T-cell (primary cell): ENCODE results near the gene RAX2. TPM values are rescaled to one million over a fixed set of nuclear protein-coding genes. Genes with fewer than 3 reads are reported as not detected.
A peak's percentile ranks its signal among the peaks of the same experiment; 100 is the strongest.

ENCODE experiments used
- ATAC-seq, 4 experiments: fragments of 200-7000 bp in 3 of 4; fragments of 150-1000 bp in 1 of 4; cut with Tn5 transposase; replicated peaks in 1 of 4; 1 replicate in 3 of 4; 2 replicates in 1 of 4; pipeline ENCODE4 v1.10.0; 2021; ENCODE audit warnings: moderate library complexity in 3 of 4, mild to moderate bottlenecking in 2 of 4, moderate number of reproducible peaks in 1 of 4
- CTCF ChIA-PET, 2 donors: fragments of 300-600 bp; sonication (Branson Sonifier 250); formaldehyde crosslinking; loops; one replicate each; lab custom pipeline; 2022; ENCODE audit warnings: antibody characterized with exemption in 2 of 2; lab: Charles Lee
- POLR2A ChIA-PET, 2 donors: fragments of 300-600 bp; sonication (Branson Sonifier 250); formaldehyde crosslinking; loops; one replicate each; lab custom pipeline; 2022; ENCODE audit warnings: antibody characterized with exemption in 2 of 2; lab: Charles Lee
- DNase-seq, 35 experiments: peaks; one replicate each; pipeline versions ENCODE4 v3.0.0 to v3.0.0-alpha.2; 2013 to 2023
- H3K27ac ChIP-seq: one replicate; pipeline ENCODE4 v1.5.1; 2013; ENCODE audit warnings: low read length
- H3K27me3 ChIP-seq, 2 experiments: replicated peaks in 1 of 2; 1 replicate in 1 of 2; 2 replicates in 1 of 2; pipeline versions ENCODE4 v1.6.1 to v1.7.0; 2013; ENCODE audit warnings: low read length in 1 of 2, mixed read lengths in 1 of 2; ENCODE audit not compliant: control insufficient read depth in 2 of 2, insufficient read depth in 2 of 2; ENCODE audit errors: extremely low read depth in 1 of 2
- H3K36me3 ChIP-seq, 2 donors: 1 replicate in 1 of 2; 2 replicates in 1 of 2; pipeline versions ENCODE4 v1.6.1 to v1.7.0; 2013; ENCODE audit warnings: low read length in 1 of 2; ENCODE audit not compliant: control insufficient read depth in 2 of 2, insufficient read depth in 1 of 2; ENCODE audit errors: extremely low read depth in 1 of 2
- H3K4me1 ChIP-seq, 2 experiments: 1 replicate in 1 of 2; 2 replicates in 1 of 2; pipeline versions ENCODE4 v1.6.1 to v1.7.0; 2013; ENCODE audit warnings: low read length in 2 of 2, mixed read lengths in 1 of 2; ENCODE audit not compliant: insufficient read depth in 2 of 2, control insufficient read depth in 1 of 2; ENCODE audit errors: extremely low read depth in 1 of 2
- H3K4me3 ChIP-seq, 2 donors: 1 replicate in 1 of 2; 2 replicates in 1 of 2; pipeline versions ENCODE4 v1.5.1 to v1.7.0; 2013; ENCODE audit warnings: mild to moderate bottlenecking in 2 of 2, low read length in 1 of 2, moderate library complexity in 1 of 2; ENCODE audit not compliant: control insufficient read depth in 1 of 2; ENCODE audit errors: extremely low read depth in 1 of 2
- H3K9me3 ChIP-seq: 2 replicates; pipeline ENCODE4 v1.7.0; 2013
- H3K27ac Mint-ChIP-seq, 2 donors: one replicate each; pipeline ENCODE4 v1.8.0; 2020 to 2021; ENCODE audit warnings: mild to moderate bottlenecking in 2 of 2, mixed read lengths in 2 of 2
- H3K27me3 Mint-ChIP-seq, 2 donors: one replicate each; pipeline ENCODE4 v1.8.0; 2021 to 2022; ENCODE audit warnings: mixed read lengths in 2 of 2
- H3K36me3 Mint-ChIP-seq: one replicate; pipeline ENCODE4 v1.8.0; 2021; ENCODE audit warnings: mixed read lengths
- H3K4me1 Mint-ChIP-seq, 3 donors: one replicate each; pipeline ENCODE4 v1.8.0; 2020 to 2022; ENCODE audit warnings: mixed read lengths in 3 of 3, mild to moderate bottlenecking in 1 of 3
- H3K4me3 Mint-ChIP-seq, 3 donors: one replicate each; pipeline ENCODE4 v1.8.0; 2020 to 2022; ENCODE audit warnings: mild to moderate bottlenecking in 3 of 3, mixed read lengths in 3 of 3, moderate library complexity in 3 of 3
- H3K9me3 Mint-ChIP-seq, 3 donors: one replicate each; pipeline ENCODE4 v1.8.0; 2020 to 2022; ENCODE audit warnings: mixed read lengths in 3 of 3
- WGBS: methylation state at CpG from one replicate; pipeline ENCODE4 v1.1.5; 2013; ENCODE audit warnings: missing lambda C conversion rate; ENCODE audit not compliant: insufficient coverage; 5-methylcytosine and 5-hydroxymethylcytosine counted together
- total RNA-seq, 35 experiments: library from RNA in 6 of 35; stranded (reverse) in 6 of 35; fragments of 120-200 nt in 1 of 35; gene quantifications; one replicate each; pipeline versions ENCODE4 v1.2.1 to v1.2.4 and lab custom pipeline; 2013 to 2026

RAX2 gene
- total RNA-seq, 5 donors from 2014 or later (not counting 1 experiment from before 2014, with no cell fraction given): not detected

DNA sequence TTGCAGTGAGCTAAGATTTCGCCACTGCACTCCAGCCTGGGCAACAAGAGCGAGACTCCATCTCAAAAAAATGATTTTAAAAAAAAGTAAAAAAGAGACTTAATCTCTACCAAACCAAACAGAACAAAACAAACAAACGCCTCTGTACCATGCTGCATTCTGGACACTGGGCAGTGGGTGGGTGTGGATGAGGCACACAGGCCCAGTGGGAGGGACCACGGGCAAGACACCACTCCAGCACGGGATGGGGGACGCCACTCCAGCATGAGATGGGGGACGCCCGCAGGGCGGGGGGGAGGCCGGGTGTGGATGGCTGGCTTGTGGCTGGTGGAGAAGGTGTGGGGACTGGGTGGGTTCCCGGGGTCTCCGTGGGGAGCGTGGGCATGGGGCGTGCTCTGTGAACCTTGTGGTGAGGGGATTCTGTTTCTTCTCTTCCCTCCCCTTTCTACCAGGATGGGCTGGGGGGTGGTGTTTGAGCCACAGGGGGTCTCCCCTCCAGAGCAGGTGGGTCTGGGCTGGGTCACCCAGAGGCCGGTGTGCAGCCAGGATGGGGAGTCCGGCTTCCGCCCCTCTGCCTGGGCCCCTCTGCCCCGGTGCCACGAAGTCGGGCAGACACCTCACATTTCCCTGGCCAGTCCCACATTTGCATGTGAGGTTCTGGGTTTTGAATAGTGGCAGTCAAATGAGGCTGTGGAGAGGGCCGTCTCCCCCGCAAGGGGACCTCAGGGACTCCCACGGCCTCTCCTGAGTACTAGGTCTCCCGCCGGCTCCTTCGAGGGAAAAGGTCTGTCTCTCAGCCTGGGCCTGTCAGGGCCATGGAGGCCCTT is 38.1 kb upstream of the RAX2 start:
- ATAC-seq: no peak
- Histone ChIP-seq H3K4me1 (peaks cover 27 to 64% of the 10 kb centered on the region in 2 experiments), H3K36me3 (no peaks in the 10 kb centered on the region), H3K27ac (no peak overlapping the region), H3K4me3 (no peak overlapping the region), H3K9me3 (no peaks in the 10 kb centered on the region), H3K27me3 (no peaks in the 10 kb centered on the region)
- ChIA-PET POLR2A (no interaction called here), CTCF (no interaction called here)
- peak overlapping the region in 1 of 2 donors; percentile 39 for H3K27ac Mint-ChIP-seq
- peaks cover 32 to 59% (median 35%) of the 10 kb centered on the region in 3 donors for H3K4me1 Mint-ChIP-seq
- 83% methylated on average over 7 of the region's 26 CpGs for WGBS
- DNase-seq: no peak
- H3K9me3 Mint-ChIP-seq: no peaks in the 10 kb centered on the region
- H3K4me3 Mint-ChIP-seq: no peak overlapping the region
- H3K36me3 Mint-ChIP-seq: no peaks in the 10 kb centered on the region
- no peaks in the 10 kb centered on the region for H3K27me3 Mint-ChIP-seq

DNA sequence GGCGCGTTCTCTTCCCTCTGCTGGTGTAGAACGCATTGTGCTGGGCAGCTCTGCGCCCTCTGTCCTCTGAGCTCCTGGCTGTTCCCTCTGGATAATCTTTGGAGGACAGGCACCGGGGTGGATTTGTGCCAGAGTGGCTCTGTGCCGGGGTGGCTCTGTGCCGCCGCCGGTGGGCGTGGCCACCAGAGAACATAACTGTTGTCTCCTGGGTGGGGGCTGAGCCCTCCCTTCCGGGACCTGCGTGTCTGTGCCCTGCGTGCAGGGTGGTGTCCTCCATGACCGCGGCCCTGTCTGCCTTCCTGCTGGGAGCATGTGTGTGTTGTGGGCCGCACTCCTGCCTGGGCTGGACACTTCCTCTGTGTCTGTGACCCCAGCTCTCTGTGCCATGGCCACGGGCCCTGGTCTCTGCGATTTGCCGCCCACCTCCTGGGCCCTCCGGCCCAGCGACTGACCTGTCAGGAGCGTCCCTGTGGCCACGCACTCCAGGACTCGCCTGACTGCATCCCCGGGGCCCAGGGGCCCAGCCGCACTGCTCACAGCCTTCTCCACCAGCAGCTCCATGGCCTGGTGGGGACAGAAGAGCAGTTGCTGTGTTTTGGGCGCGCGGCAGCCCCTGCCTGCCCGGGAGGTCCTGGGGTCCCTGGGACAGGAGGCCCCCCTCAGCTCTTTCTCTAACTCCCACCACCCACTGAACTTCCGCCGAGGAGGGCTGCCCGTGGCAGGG is 36.6 kb upstream of the RAX2 start:
- Mint-ChIP-seq H3K4me3 (no peak overlapping the region), H3K36me3 (no peaks in the 10 kb centered on the region)

DNA sequence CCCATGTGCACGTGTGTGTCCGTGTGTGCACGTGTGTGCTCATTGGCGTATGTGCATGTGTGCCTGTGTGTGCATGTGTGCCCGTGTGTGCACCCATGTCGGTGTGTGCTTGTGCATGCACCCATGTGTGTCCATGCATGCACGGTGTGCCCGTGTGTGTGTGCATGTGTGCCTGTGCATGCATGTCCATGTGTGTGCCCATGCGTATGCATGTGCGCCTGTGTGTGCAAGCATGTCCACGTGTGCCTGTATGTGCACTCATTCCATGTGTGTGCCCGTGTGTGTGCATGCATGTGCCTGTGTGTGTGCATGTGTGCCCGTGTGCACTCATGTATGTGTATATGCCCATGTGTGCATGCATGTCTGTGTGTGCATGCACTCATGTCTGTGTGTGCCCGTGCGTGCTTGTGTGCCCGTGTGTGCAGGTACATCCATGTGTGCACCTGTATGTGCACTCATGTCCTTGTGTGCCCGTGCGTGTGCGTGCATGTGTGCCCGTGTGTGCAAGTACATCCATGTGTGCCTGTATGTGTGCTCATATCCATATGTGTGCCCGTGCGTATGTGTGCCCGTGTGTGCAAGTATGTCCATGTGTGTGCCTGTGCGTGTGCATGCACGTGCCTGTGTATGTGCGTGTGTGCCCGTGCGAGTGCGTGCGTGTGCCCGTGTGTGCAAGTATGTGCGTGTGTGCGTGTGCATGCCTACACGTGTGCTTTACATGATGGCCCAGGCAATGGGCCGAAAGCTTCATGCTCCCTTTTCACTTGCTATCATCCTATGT is 35.7 kb upstream of the RAX2 start:
- Histone ChIP-seq H3K9me3 (no peaks in the 10 kb centered on the region), H3K4me1 (peaks cover 7 to 51% of the 10 kb centered on the region in 2 experiments), H3K27ac (no peak overlapping the region), H3K4me3 (no peak overlapping the region), H3K36me3 (no peaks in the 10 kb centered on the region), H3K27me3 (no peaks in the 10 kb centered on the region)
- Mint-ChIP-seq H3K4me3 (no peak overlapping the region), H3K4me1 (peaks cover 9 to 47% (median 14%) of the 10 kb centered on the region in 3 donors), H3K9me3 (no peaks in the 10 kb centered on the region), H3K36me3 (no peaks in the 10 kb centered on the region), H3K27ac (no peak overlapping the region), H3K27me3 (no peaks in the 10 kb centered on the region)
- POLR2A ChIA-PET: no interaction called here
- no peak for DNase-seq
- WGBS: 97% methylated on average over 35 of the region's 35 CpGs
- no peak for ATAC-seq
- CTCF ChIA-PET: no interaction called here

More for the DNA sequence above, 36.6 kb upstream of the RAX2 start:
- Histone ChIP-seq H3K4me1 (peaks cover 15 to 59% of the 10 kb centered on the region in 2 experiments), H3K4me3 (no peak overlapping the region), H3K27me3 (no peaks in the 10 kb centered on the region), H3K36me3 (no peaks in the 10 kb centered on the region), H3K9me3 (no peaks in the 10 kb centered on the region), H3K27ac (no peak overlapping the region)
- no peaks in the 10 kb centered on the region for H3K9me3 Mint-ChIP-seq
- H3K4me1 Mint-ChIP-seq: peaks cover 17 to 51% (median 22%) of the 10 kb centered on the region in 3 donors
- ChIA-PET CTCF (no interaction called here), POLR2A (no interaction called here)
- no peak overlapping the region for H3K27ac Mint-ChIP-seq
- WGBS: 97% methylated on average over 30 of the region's 33 CpGs
- DNase-seq (no peak), ATAC-seq (no peak)
- no peaks in the 10 kb centered on the region for H3K27me3 Mint-ChIP-seq

DNA sequence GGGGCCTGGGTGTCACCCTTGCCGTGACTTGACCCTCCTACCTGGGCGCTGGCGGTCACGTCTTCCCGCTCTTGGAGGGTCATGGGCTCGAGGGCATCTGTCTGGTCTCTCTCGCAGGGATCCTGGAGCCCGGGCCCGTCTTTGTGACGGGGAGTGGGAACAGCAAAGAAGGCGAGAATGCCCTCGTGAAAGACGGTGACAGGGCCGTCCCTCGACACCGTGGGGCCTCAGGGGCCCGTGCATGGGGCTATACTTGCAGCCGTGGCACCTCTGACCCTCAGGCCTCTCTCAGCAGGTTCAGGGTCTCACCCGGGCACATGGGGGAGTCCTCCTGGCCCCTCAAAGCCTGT is 35.1 kb upstream of the RAX2 start:
- Mint-ChIP-seq H3K9me3 (no peaks in the 10 kb centered on the region), H3K36me3 (no peaks in the 10 kb centered on the region), H3K27ac (no peak overlapping the region), H3K27me3 (no peaks in the 10 kb centered on the region), H3K4me3 (no peak overlapping the region), H3K4me1 (peaks cover 2 to 43% (median 8%) of the 10 kb centered on the region in 3 donors)
- ATAC-seq (no peak), DNase-seq (no peak)
- ChIA-PET POLR2A (no interaction called here), CTCF (no interaction called here)
- Histone ChIP-seq H3K9me3 (no peaks in the 10 kb centered on the region), H3K27me3 (no peaks in the 10 kb centered on the region), H3K4me3 (no peak overlapping the region), H3K36me3 (no peaks in the 10 kb centered on the region), H3K27ac (no peak overlapping the region), H3K4me1 (peaks cover 2 to 48% of the 10 kb centered on the region in 2 experiments)
- WGBS: 88% methylated on average over 19 of the region's 19 CpGs

DNA sequence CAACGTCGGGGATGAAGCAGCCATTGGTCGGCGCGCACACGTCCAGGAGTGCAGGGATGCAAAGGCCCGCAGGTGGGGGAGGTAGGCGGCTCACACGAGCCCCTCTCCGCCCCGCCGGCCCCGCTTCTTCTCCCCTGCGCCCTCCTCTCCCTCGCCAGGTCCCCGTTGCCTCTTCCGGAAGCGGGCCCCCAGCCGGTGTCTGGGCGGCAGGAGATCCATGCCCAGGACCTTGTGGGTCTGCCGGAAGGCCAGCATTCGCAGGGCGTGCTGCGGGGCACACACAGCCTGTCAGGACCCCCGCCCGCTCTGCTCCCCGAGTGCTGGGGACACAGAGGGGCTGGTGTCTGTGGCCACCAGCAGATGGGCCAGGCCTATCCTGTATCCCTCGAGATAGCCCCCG is 33.8 kb upstream of the RAX2 start:
- Mint-ChIP-seq H3K27ac (no peak overlapping the region), H3K9me3 (no peaks in the 10 kb centered on the region), H3K4me3 (no peak overlapping the region), H3K4me1 (peaks cover 7 to 45% (median 14%) of the 10 kb centered on the region in 3 donors), H3K27me3 (no peaks in the 10 kb centered on the region), H3K36me3 (no peaks in the 10 kb centered on the region)
- no peak overlapping the region for H3K27ac ChIP-seq
- no peak for ATAC-seq
- 95% methylated on average over 29 of the region's 29 CpGs for WGBS
- peaks cover 0 to 4% of the 10 kb centered on the region in 2 experiments for H3K27me3 ChIP-seq
- POLR2A ChIA-PET: no interaction called here
- no peak overlapping the region for H3K4me3 ChIP-seq
- CTCF ChIA-PET: interaction anchor here in 1 of 2 donors (0.6 kb wide), 1 partner anchor 105 kb away, joined by 3 read pairs; no protein-coding TSS in a partner anchor
- no peak for DNase-seq
- H3K9me3 ChIP-seq: no peaks in the 10 kb centered on the region
- no peaks in the 10 kb centered on the region for H3K36me3 ChIP-seq
- peaks cover 11 to 48% of the 10 kb centered on the region in 2 experiments for H3K4me1 ChIP-seq

DNA sequence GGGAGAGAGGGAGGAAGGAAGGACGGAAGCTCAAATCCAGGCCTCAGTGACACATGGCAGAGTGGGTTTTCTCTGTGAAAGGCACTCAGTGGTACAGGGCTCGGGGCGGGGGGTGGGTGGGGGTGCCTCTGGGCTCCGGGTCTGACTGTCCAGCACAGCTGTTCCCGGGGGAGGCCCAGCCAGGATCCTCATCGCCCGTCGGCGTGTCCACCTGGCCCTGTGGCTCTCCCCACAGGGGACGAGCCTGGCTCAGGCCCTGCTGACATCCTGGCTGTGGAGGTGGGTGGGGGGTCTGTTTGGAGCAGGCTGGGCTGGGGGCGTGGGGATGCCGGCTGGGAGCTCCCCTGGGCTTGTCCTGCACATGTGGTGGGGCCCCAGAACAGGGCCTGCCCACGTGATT is 32.4 kb upstream of the RAX2 start:
- no peak for ATAC-seq
- no peak overlapping the region for H3K27ac Mint-ChIP-seq
- no peak overlapping the region for H3K27ac ChIP-seq
- ChIA-PET POLR2A (interaction anchor here in 1 of 2 donors (0.6 kb wide), 1 partner anchor 457 kb away, joined by 3 read pairs; no protein-coding TSS in a partner anchor), CTCF (no interaction called here)
- no peaks in the 10 kb centered on the region for H3K27me3 Mint-ChIP-seq
- no peak overlapping the region for H3K4me3 ChIP-seq
- WGBS: 97% methylated on average over 9 of the region's 13 CpGs
- no peaks in the 10 kb centered on the region for H3K36me3 Mint-ChIP-seq
- no peak for DNase-seq
- no peaks in the 10 kb centered on the region for H3K9me3 ChIP-seq
- H3K27me3 ChIP-seq: peaks cover 0 to 4% of the 10 kb centered on the region in 2 experiments
- peaks cover 18 to 54% of the 10 kb centered on the region in 2 experiments for H3K4me1 ChIP-seq
- no peaks in the 10 kb centered on the region for H3K36me3 ChIP-seq
- H3K9me3 Mint-ChIP-seq: no peaks in the 10 kb centered on the region
- H3K4me1 Mint-ChIP-seq: peaks cover 9 to 44% (median 17%) of the 10 kb centered on the region in 3 donors
- no peak overlapping the region for H3K4me3 Mint-ChIP-seq
